ENCODE measurements around the gene ACTRT2.

Gene ACTRT2

GRCh38 chr1:3017440-3018050, 3.7 kb upstream of the ACTRT2 start:
- Mint-ChIP-seq H3K27me3 (peaks cover 9% of the 10 kb centered on the region), H3K4me1 (ENCODE audit: low read depth) (no peaks in the 10 kb centered on the region)

GRCh38 chr1:3018051-3018471, 3.2 kb upstream of the ACTRT2 start:
- no peaks in the 10 kb centered on the region for H3K4me1 Mint-ChIP-seq (ENCODE audit: low read depth)
- H3K9me3 Mint-ChIP-seq: no peaks in the 10 kb centered on the region
- H3K4me3 Mint-ChIP-seq: no peak overlapping the region
- peaks cover 8% of the 10 kb centered on the region for H3K27me3 Mint-ChIP-seq
- no peak overlapping the region for H3K27ac Mint-ChIP-seq
- no peaks in the 10 kb centered on the region for H3K36me3 Mint-ChIP-seq (ENCODE audit: low read depth)

More at GRCh38 chr1:3017440-3018050, 3.7 kb upstream of the ACTRT2 start:
- Mint-ChIP-seq H3K4me3 (no peak overlapping the region), H3K9me3 (no peaks in the 10 kb centered on the region), H3K27ac (no peak overlapping the region), H3K36me3 (ENCODE audit: low read depth) (no peaks in the 10 kb centered on the region)

GRCh38 chr1:3018576-3018975, 2.7 kb upstream of the ACTRT2 start:
- H3K36me3 Mint-ChIP-seq (ENCODE audit: low read depth): no peaks in the 10 kb centered on the region
- H3K27ac Mint-ChIP-seq: no peak overlapping the region
- H3K4me3 Mint-ChIP-seq: no peak overlapping the region
- no peaks in the 10 kb centered on the region for H3K4me1 Mint-ChIP-seq (ENCODE audit: low read depth)
- H3K27me3 Mint-ChIP-seq: peaks cover 5% of the 10 kb centered on the region
- H3K9me3 Mint-ChIP-seq: no peaks in the 10 kb centered on the region

- Mint-ChIP-seq H3K27me3 (peaks cover 4% of the 10 kb centered on the region), H3K27ac (no peak overlapping the region), H3K4me3 (no peak overlapping the region), H3K9me3 (no peaks in the 10 kb centered on the region), H3K36me3 (ENCODE audit: low read depth) (no peaks in the 10 kb centered on the region), H3K4me1 (ENCODE audit: low read depth) (no peaks in the 10 kb centered on the region)
Observed at GRCh38 chr1:3019007-3019515, 2.2 kb upstream of the ACTRT2 start.

GRCh38 chr1:3019516-3020051, 1.7 kb upstream of the ACTRT2 start:
- Mint-ChIP-seq H3K4me3 (no peak overlapping the region), H3K36me3 (ENCODE audit: low read depth) (no peaks in the 10 kb centered on the region), H3K4me1 (ENCODE audit: low read depth) (no peaks in the 10 kb centered on the region)

GRCh38 chr1:3020263-3020909, 881 bp upstream of the ACTRT2 start:
- Mint-ChIP-seq H3K4me3 (no peak overlapping the region), H3K9me3 (no peaks in the 10 kb centered on the region), H3K36me3 (ENCODE audit: low read depth) (no peaks in the 10 kb centered on the region), H3K27me3 (no peaks in the 10 kb centered on the region), H3K27ac (no peak overlapping the region), H3K4me1 (ENCODE audit: low read depth) (no peaks in the 10 kb centered on the region)

More at GRCh38 chr1:3019516-3020051, 1.7 kb upstream of the ACTRT2 start:
- Mint-ChIP-seq H3K27ac (no peak overlapping the region), H3K9me3 (no peaks in the 10 kb centered on the region), H3K27me3 (no peaks in the 10 kb centered on the region)

- no peaks in the 10 kb centered on the region for H3K27me3 Mint-ChIP-seq
- H3K9me3 Mint-ChIP-seq: no peaks in the 10 kb centered on the region
- H3K4me1 Mint-ChIP-seq (ENCODE audit: low read depth): no peaks in the 10 kb centered on the region
- H3K4me3 Mint-ChIP-seq: no peak overlapping the region
- H3K27ac Mint-ChIP-seq: no peak overlapping the region
- H3K36me3 Mint-ChIP-seq (ENCODE audit: low read depth): no peaks in the 10 kb centered on the region
Observed at GRCh38 chr1:3021801-3022401, 634 bp downstream of the ACTRT2 start.

- Mint-ChIP-seq H3K36me3 (ENCODE audit: low read depth) (no peaks in the 10 kb centered on the region), H3K9me3 (no peaks in the 10 kb centered on the region), H3K27me3 (no peaks in the 10 kb centered on the region), H3K27ac (no peak overlapping the region), H3K4me1 (ENCODE audit: low read depth) (no peaks in the 10 kb centered on the region), H3K4me3 (no peak overlapping the region)
Observed at GRCh38 chr1:3022511-3022973, 1.3 kb downstream of the ACTRT2 start.

GRCh38 chr1:3022976-3023375, 1.7 kb downstream of the ACTRT2 start:
- no peaks in the 10 kb centered on the region for H3K4me1 Mint-ChIP-seq (ENCODE audit: low read depth)
- H3K27me3 Mint-ChIP-seq: no peaks in the 10 kb centered on the region

GRCh38 chr1:3024019-3024418, 2.8 kb downstream of the ACTRT2 start:
- no peak overlapping the region for H3K4me3 Mint-ChIP-seq
- no peaks in the 10 kb centered on the region for H3K4me1 Mint-ChIP-seq (ENCODE audit: low read depth)
- H3K27me3 Mint-ChIP-seq: no peaks in the 10 kb centered on the region
- H3K9me3 Mint-ChIP-seq: no peaks in the 10 kb centered on the region
- H3K36me3 Mint-ChIP-seq (ENCODE audit: low read depth): no peaks in the 10 kb centered on the region
- H3K27ac Mint-ChIP-seq: no peak overlapping the region

More at GRCh38 chr1:3022976-3023375, 1.7 kb downstream of the ACTRT2 start:
- no peaks in the 10 kb centered on the region for H3K9me3 Mint-ChIP-seq
- H3K4me3 Mint-ChIP-seq: no peak overlapping the region
- H3K36me3 Mint-ChIP-seq (ENCODE audit: low read depth): no peaks in the 10 kb centered on the region
- H3K27ac Mint-ChIP-seq: no peak overlapping the region

GRCh38 chr1:3024588-3024987, 3.3 kb downstream of the ACTRT2 start:
- Mint-ChIP-seq H3K27me3 (no peaks in the 10 kb centered on the region), H3K27ac (no peak overlapping the region), H3K4me3 (no peak overlapping the region), H3K4me1 (ENCODE audit: low read depth) (no peaks in the 10 kb centered on the region), H3K9me3 (no peaks in the 10 kb centered on the region), H3K36me3 (ENCODE audit: low read depth) (no peaks in the 10 kb centered on the region)

GRCh38 chr1:3026124-3026523, 4.9 kb downstream of the ACTRT2 start:
- no peaks in the 10 kb centered on the region for H3K4me1 Mint-ChIP-seq (ENCODE audit: low read depth)
- H3K27me3 Mint-ChIP-seq: no peaks in the 10 kb centered on the region
- no peak overlapping the region for H3K27ac Mint-ChIP-seq
- no peak overlapping the region for H3K4me3 Mint-ChIP-seq
- no peaks in the 10 kb centered on the region for H3K9me3 Mint-ChIP-seq
- H3K36me3 Mint-ChIP-seq (ENCODE audit: low read depth): no peaks in the 10 kb centered on the region

- no peaks in the 10 kb centered on the region for H3K9me3 Mint-ChIP-seq
- no peak overlapping the region for H3K4me3 Mint-ChIP-seq
- no peaks in the 10 kb centered on the region for H3K27me3 Mint-ChIP-seq
Observed at GRCh38 chr1:3026581-3027391, 5.5 kb downstream of the ACTRT2 start.

GRCh38 chr1:3027611-3028371, 6.5 kb downstream of the ACTRT2 start:
- no peaks in the 10 kb centered on the region for H3K9me3 Mint-ChIP-seq
- H3K27ac Mint-ChIP-seq: no peak overlapping the region
- H3K36me3 Mint-ChIP-seq (ENCODE audit: low read depth): no peaks in the 10 kb centered on the region
- peaks cover 4% of the 10 kb centered on the region for H3K4me1 Mint-ChIP-seq (ENCODE audit: low read depth)
- H3K27me3 Mint-ChIP-seq: no peaks in the 10 kb centered on the region
- H3K4me3 Mint-ChIP-seq: no peak overlapping the region

More at GRCh38 chr1:3026581-3027391, 5.5 kb downstream of the ACTRT2 start:
- Mint-ChIP-seq H3K36me3 (ENCODE audit: low read depth) (no peaks in the 10 kb centered on the region), H3K27ac (no peak overlapping the region), H3K4me1 (ENCODE audit: low read depth) (no peaks in the 10 kb centered on the region)

Data from stimulated activated naive CD8-positive, alpha-beta T cell treated with anti-CD3 and anti-CD28 coated beads, Interleukin-15, Interleukin-2, amounts not matched to agents 100 ng/mL and 50 ng/mL, for 24 hours (primary cell).